Fibroblast of peridontal ligament (primary cell): Measurements from ENCODE around the gene ANO6.
"Not testable (repeated sequence)": the region's sequence is repeated elsewhere in the genome, so short reads cannot be mapped to it uniquely, and the experiment has no call there.

Experiments used
- DNase-seq: peaks from one replicate; pipeline ENCODE4 v3.0.0-alpha.2; 2010; ENCODE audit errors: extremely low read depth

The ANO6 gene

DNA sequence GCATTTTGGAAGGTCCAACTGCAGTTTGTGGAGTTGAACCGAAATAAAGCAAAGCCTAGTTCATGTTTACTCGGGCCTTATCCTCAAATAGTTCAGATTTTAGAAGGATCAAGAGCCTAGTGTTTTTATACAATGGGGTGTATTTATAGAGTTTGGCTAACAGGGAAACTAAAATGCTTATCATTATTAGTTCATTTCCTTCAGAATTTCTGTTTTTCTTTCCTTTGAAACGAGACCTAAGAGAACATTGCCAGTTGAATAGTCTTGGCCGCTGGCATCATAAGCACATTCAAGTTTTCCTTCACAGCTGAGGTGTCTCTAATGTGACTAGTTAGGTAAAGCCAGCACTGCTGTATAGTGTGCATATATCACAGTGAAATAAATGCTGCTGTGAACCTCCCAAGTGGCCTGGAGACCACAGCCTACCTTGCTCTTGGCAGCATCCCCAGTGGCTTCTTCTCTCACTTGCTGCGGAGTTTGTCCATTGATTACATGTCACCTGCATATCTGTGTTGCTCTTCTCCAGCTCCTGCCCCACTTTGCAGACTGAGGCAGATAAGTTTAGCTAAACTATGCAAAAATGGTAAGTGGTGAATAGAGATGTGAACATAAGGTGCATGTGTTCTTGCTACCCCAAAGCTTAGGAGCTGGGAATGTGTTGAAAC lies 88.8 kb downstream of the ANO6 start:
- no peak for DNase-seq

GRCh38 chr12:45305907-45306306 lies 90.0 kb downstream of the ANO6 start:
- no peak for DNase-seq

DNA sequence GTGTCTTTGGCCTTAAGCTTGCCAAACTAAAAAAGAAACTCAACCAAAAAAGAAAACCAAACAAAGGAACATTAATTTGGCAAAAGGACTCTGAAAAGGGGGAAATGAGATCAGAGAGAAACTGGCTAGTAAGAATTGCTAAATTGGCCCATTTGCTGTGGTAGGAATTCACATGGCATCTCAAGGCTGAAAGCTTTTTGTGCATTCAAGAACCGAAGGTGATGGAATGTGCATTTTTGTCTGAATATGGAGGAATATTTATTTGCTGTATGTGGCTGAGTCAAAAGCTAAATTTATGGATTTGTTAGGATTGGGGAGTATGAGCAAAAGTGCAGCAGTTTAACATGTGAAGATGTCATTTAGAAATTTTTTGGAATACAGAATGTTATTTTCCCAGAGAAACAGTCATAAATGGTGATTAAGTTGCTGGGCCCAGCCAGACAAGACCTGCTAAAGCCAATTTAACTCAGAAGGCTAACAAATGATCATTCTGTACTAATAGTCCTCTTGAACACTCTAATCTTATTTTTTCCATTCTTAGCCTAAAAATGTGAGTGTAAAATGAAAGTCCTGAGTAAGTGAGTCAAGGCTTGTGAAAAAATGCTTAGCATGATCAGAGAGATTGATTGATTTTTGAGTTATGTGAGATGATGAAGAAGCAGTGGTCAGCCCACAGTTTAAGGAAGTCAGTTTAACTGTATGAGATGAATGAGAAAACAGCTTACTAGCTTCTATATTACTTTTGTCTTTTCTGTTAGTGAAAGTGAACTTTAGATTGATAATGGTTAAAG lies 94.1 kb downstream of the ANO6 start:
- DNase-seq = peak; percentile 83

- DNase-seq = no peak
These were observed 94.7 kb downstream of the ANO6 start for GRCh38 chr12:45310627-45310968.

GRCh38 chr12:45312012-45312411 lies 96.1 kb downstream of the ANO6 start:
- DNase-seq = no peak

DNA sequence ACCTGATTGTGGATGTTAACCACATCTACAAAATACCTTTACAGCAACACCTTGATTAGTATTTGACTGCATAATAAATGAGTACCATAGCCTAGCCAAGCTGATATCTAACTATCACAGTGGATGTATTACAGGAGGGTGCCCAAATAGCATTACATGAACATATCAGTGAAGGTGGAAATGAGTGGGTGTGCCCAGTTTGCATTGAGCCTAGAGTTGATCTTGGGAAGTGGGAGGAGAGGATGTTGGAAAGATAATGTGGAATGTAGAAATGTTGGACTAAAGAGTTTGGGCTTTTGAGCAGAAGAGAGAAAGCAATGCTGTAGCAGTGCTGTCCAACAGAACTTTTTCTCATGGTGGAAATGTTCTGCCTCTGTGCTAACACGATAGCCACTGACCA lies 98.9 kb downstream of the ANO6 start:
- no peak for DNase-seq

DNA sequence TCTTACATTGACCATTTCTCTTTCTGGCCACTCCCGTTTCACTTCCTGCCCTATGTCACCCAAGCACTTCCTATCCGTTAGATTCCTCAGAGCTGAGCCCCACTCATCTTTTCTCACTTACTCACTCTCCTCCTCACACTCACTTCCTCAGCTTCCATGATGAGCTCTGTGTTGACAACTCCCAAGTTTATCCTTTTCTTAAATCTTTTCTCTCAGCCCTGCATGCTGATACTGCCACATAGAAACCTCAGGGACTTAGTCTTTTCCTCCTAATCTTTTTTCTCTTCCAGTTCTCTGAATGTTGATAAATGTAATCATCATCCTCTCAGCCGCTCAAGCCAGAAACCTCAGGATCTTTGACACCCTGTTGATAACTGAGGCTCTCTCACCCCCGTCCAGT lies 99.6 kb downstream of the ANO6 start:
- DNase-seq = no peak

DNA sequence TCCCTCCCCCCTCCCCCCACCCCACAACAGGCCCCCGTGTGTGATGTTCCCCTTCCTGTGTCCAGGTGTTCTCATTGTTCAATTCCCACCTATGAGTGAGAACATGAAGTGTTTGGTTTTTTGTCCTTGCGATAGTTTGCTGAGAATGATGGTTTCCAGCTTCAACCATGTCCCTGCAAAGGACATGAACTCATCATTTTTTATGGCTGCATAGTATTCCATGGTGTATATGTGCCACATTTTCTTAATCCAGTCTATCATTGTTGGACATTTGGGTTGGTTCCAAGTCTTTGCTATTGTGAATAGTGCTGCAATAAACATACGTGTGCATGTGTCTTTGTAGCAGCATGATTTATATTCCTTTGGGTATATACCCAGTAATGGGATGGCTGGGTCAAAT lies 101.4 kb downstream of the ANO6 start:
- DNase-seq = not testable (repeated sequence)

GRCh38 chr12:45322810-45323209 lies 106.9 kb downstream of the ANO6 start:
- no peak for DNase-seq

GRCh38 chr12:45324391-45324790 lies 108.5 kb downstream of the ANO6 start:
- peak; percentile 35 for DNase-seq

- DNase-seq = no peak
These were observed 110.6 kb downstream of the ANO6 start for GRCh38 chr12:45326358-45326975.

- DNase-seq = no peak
These were observed 112.0 kb downstream of the ANO6 start for GRCh38 chr12:45327823-45328383.

DNA sequence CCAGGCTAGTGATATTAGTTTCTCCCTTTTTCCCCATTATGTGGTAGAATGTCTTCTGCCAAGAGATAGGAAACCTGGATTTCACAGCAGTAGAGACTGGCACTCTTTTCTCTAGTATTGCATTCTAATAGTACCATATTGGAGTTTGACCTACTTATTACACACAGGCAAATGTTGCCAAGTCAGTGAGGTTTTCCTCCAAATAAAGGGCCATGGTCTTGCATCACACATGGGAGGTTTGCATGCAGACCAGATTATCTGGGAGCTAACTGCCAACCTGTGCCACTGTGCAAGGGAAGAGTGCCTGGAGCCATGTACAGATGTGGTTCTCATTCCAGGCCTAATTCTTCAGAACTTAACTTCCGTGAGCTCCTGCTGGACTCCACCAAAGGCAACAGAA lies 113.3 kb downstream of the ANO6 start:
- DNase-seq = no peak

DNA sequence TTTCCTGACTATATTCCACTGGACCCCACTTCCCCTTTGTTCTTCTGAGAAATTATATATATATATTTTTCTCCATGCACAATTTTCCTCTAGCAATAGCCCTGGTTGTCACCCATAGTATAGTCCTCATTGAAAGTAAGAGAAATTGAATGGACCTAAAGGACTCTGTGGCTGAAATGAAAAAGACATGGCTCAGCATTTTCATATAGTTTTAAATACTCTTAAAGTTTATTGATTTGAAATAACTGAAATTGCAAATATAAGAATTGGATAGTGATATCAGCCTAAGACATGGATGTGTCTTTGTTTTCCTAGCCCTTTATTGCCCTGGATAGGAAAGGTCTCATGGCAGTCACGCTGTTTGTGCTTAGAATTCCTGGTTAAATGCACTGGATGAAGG lies 113.8 kb downstream of the ANO6 start:
- DNase-seq = no peak

GRCh38 chr12:45331552-45331951 lies 115.7 kb downstream of the ANO6 start:
- peak; percentile 19 for DNase-seq

DNA sequence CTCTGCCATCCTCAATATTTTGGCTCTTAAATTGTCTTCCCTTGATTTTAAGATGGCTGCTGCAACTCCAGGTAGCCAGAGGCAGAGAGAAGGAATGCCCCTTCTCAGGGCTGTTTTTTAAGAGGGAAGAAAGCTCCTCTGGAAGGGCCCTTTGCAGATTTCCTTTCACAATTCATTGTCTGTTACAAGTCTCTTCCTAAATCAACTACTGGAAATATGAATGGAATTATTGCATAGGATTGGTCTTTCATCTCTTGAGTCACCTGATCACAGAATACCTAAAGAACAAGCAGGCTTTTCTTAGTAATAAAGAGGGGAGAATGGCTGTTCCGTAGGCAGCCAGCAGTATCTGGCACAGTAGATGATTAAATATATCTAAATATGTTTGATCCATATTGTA lies 118.5 kb downstream of the ANO6 start:
- no peak for DNase-seq

DNA sequence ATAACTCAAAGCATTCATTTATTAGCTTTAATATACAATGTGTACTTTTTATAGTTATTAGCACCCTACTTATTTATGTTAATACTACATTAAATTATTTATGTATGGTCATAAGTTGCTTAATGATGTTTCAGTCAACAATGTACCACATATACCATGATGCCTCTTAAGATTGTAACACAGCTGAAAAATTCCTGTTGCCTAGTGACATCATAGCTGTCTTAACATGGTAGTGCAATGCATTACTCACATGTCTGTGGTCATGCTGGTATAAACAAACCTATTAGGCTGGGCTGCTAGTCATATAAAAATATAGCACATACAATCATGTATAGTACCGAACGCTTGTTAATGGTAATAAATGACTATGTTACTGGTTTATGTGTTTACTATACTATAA lies 120.4 kb downstream of the ANO6 start:
- peak; percentile 98 for DNase-seq

DNA sequence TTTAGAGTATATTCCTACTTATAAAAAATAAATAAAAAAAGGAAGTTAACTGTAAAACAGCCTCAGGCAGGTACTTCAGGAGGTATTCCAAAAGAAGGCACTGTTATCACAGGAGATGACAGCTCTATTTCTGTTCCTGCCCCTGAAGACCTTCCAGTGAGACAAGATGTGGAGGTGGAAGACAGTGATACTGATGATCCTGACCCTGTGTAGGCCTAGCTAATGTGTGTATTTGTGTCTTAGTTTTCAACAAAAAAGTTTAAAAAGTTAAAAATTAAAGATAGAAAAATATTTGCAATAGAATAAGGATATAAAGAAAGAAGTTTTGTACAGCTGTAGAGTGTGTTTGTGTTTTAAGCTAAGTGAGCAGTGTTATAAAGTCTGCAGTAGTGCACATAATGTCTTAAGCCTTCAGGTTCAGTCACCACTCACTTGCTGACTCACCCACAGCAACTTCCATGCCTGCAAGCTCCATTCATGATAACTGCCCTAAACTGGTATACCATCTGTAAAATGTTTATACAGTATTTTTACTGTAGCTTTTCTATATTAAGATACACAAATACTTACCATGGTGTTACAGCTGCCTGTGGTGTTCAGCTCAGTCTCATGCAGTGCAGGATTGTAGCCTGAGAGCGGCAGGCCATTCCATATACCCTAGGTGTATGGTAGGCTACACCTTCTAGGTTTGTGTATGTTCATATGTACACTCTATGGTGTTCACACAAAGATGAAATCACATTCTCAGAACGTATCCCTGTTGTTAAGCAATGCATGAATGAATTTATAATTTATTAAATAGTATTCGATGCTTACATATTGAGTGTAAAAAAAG lies 121.1 kb downstream of the ANO6 start:
- peak; percentile 91 for DNase-seq

DNA sequence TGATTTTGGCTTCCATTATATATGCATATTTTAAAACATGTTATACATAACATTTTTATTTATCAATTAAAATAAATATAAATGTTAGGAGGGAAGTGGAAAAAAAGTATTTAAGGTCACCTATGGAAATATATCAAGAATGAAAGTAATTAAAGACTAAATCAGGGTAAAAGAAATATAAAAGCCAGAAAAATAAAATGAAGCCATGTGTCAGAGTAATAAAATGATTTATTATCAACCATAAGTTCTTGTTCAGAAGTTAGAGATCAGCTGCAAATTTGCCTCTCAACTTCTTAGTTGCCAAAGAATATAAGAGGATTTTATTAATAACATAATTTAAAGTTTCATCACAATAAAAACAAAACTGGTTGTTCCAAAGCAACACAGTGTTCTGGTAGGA lies 121.9 kb downstream of the ANO6 start:
- DNase-seq = no peak

DNA sequence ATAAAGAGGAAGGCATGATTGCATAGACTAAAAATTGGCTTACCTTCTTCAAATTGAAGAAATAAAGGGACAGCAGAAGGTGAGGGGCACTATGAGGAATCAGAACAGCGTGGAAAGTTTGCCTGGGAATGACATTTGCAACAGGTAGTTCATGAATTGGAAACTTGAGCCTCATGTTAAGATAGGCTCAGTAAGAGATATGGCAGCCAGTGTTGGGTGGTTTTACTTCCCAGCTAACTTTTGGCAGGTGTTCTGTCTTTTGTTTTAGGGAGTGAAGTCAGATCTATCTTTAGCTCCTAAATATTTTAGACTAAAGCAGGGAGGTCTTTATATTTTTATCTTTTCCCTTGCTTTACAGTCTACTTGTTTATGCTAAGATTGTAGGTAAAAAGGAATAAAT lies 122.4 kb downstream of the ANO6 start:
- peak; percentile 37 for DNase-seq

DNA sequence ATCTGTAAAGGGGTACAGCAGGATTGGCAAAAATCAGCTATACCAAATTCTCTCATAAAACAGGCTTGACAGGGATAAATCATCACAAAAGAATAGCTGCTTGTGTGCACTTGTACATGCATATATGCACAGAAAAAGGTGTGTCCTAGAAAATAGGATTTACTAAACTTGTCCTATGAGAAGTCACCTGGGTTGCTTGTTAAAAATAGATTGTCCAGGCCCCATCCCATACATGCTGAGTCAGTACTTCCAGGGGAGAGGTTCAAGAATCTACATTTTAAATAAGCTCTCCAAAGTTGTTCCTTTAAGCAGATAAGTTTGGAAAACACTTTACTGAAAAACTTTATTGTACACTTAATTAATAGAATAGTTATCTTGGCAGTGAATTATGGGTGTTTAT lies 123.1 kb downstream of the ANO6 start:
- DNase-seq = no peak

DNA sequence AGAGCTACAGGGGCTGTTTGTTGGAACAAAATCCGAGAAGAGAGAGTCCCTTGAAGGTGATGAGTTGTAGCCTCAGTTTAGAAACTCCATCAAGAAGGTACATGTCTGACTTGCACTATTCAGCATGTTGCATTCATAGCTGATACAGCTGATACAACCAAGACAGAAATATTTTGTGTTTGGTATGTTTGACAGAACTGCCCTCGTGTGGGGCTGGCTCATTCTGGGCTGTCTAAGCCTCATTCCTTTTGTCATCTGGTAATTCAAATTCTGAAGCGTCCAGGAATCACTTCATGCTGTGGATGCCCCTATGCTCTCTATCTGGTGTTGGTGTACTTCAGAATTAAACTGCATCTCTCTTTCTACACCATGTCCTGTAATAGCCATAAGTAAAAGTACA lies 126.3 kb downstream of the ANO6 start:
- DNase-seq = no peak
